Esophagus muscularis mucosa (tissue), 3 donors: ENCODE results near the gene TRIM28.
"Not testable (repeated sequence)": the region's sequence is repeated elsewhere in the genome, so short reads cannot be mapped to it uniquely, and the experiment has no call there.

ENCODE experiments used
- EP300 ChIP-seq: sonication (generic); formaldehyde crosslinking; IDR thresholded peaks from one replicate; pipeline ENCODE4 v1.6.1; 2017; ENCODE audit warnings: antibody characterized with exemption
- TF ChIP-seq, protein P1 (sequence below), 3 experiments: fragments of 200-600 bp in 2 of 3; fragments of 450-650 bp in 1 of 3; sonication (generic) in 2 of 3; IDR thresholded peaks; one replicate each; pipeline ENCODE4 v1.5.1; 2017 to 2019; ENCODE audit warnings: antibody characterized with exemption in 3 of 3, mild to moderate bottlenecking in 2 of 3, moderate library complexity in 1 of 3

DNA sequence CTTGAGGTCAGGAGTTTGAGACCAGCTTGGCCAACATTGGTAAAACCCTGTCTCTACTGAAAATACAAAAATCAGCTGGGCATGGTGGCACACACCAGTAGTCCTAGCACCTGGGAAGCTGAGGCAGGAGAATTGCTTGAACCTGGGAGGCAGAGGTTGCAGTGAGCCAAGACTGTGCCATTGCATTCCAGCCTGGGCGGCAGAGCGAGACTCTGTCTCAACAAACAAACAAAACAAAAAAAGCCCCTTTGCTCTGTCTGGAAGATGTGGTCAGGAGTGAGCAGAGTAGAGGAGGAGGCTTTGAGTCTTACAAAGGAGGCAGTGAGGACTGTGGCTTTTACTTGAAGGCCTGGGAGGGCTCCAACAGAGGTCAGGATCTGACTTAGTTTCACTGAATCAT is 33.7 kb downstream of the TRIM28 start:
- TF ChIP-seq EP300, result not testable (repeated sequence)
- TF ChIP-seq, protein P1, sequence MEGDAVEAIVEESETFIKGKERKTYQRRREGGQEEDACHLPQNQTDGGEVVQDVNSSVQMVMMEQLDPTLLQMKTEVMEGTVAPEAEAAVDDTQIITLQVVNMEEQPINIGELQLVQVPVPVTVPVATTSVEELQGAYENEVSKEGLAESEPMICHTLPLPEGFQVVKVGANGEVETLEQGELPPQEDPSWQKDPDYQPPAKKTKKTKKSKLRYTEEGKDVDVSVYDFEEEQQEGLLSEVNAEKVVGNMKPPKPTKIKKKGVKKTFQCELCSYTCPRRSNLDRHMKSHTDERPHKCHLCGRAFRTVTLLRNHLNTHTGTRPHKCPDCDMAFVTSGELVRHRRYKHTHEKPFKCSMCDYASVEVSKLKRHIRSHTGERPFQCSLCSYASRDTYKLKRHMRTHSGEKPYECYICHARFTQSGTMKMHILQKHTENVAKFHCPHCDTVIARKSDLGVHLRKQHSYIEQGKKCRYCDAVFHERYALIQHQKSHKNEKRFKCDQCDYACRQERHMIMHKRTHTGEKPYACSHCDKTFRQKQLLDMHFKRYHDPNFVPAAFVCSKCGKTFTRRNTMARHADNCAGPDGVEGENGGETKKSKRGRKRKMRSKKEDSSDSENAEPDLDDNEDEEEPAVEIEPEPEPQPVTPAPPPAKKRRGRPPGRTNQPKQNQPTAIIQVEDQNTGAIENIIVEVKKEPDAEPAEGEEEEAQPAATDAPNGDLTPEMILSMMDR (IDR thresholded peaks at IDR 0.05), result not testable (repeated sequence)
